Measurements from ENCODE around the gene PPARG. TPM values are rescaled to one million over a fixed set of nuclear protein-coding genes. Genes with fewer than 3 reads are reported as not detected.

The PPARG gene
- total and polyA plus RNA-seq, 2 of the 13 experiments (the other 11 are each of a cell fraction or from before 2014, with no cell fraction given), result 13.9 to 58.3 TPM

GRCh38 chr3:12430086-12430485 lies 141.2 kb downstream of the PPARG start:
- Histone ChIP-seq H3K4me1 (ENCODE audit: insufficient read depth, low read length) (peaks cover 29% of the 10 kb centered on the region), H4K20me1 (ENCODE audit: insufficient read depth, low read length) (no peaks in the 10 kb centered on the region), H3K4me2 (ENCODE audit: low read depth, low read length) (no peak overlapping the region), H3K9me3 (ENCODE audit: low read length) (no peaks in the 10 kb centered on the region), H3K4me3 (replicated peaks in 1 of 3; ENCODE audit: insufficient read depth in 1 of 3, low read depth in 2 of 3, low read length in 3 of 3) (no peak overlapping the region), H3K79me2 (ENCODE audit: insufficient read depth, low read length) (no peaks in the 10 kb centered on the region), H3K36me3 (replicated peaks in 1 of 2; ENCODE audit: control insufficient read depth in 1 of 2, insufficient read depth in 2 of 2, low read length in 2 of 2) (peaks cover 3 to 9% of the 10 kb centered on the region in 2 experiments; a peak in 3 of 5 replicates), H3K9ac (ENCODE audit: insufficient read depth, low read depth, low read length) (no peak overlapping the region), H3K27me3 (ENCODE audit: control insufficient read depth in 1 of 2, insufficient read depth in 2 of 2, low read length in 2 of 2) (no peaks in the 10 kb centered on the region), H2AFZ (ENCODE audit: low read length) (no peak overlapping the region), H3K27ac (ENCODE audit: extremely low read length, insufficient read depth, low read length) (no peak overlapping the region)
- in situ Hi-C loops (cut with HindIII; ENCODE audit: extremely low pct_ligation_motif_present, low pct_unique_long_range_greater_than_20kb) (no loop called here), intact Hi-C loops (cut with micrococcal nuclease; ENCODE audit: unreplicated experiment) (no loop called here)
- POLR2A ChIA-PET, result no interaction called here
- CTCF ChIA-PET (ENCODE audit: low intra/inter-chr PET ratio, low total read pairs), result no interaction called here
- BruUV-seq (replicated peaks), result no TSS peak
- FAIRE-seq (no peak), ATAC-seq (no peak), DNase-seq (ENCODE audit: low spot score) (no peak)
- 65% methylated on average over 5 of the region's 5 CpGs for WGBS (ENCODE audit: low lambda C conversion rate)
- TF ChIP-seq TAF15 (IDR thresholded peaks at IDR 0.05; ENCODE audit: low read depth, low read length, poor library complexity, severe bottlenecking) (no peak), TBP (CRISPR knock-in tag; IDR thresholded peaks at IDR 0.05) (no peak), NCOA2 (CRISPR knock-in tag; IDR thresholded peaks at IDR 0.05) (no peak), RFX1 (IDR thresholded peaks at IDR 0.05) (no peak), MNT (IDR thresholded peaks at IDR 0.05) (no peak), RBFOX2 (IDR thresholded peaks at IDR 0.05; ENCODE audit: low read depth, low read length) (no peak), PHF21A (CRISPR knock-in tag; IDR thresholded peaks at IDR 0.05) (no peak), ZFP82 (CRISPR knock-in tag; IDR thresholded peaks at IDR 0.05; ENCODE audit: borderline replicate concordance) (no peak), ZNF333 (CRISPR knock-in tag; IDR thresholded peaks at IDR 0.05; ENCODE audit: borderline replicate concordance) (no peak), SMAD9 (CRISPR knock-in tag; IDR thresholded peaks at IDR 0.05) (no peak), PBX3 (CRISPR knock-in tag; IDR thresholded peaks at IDR 0.05; ENCODE audit: borderline replicate concordance) (no peak), CSRNP2 (CRISPR knock-in tag; conservative IDR thresholded peaks at IDR 0.05; ENCODE audit: low read depth) (no peak), ELF4 (CRISPR knock-in tag; IDR thresholded peaks at IDR 0.05; ENCODE audit: borderline replicate concordance) (no peak), ATF5 (CRISPR knock-in tag; IDR thresholded peaks at IDR 0.05; ENCODE audit: low read depth) (no peak), DMAP1 (CRISPR knock-in tag; IDR thresholded peaks at IDR 0.05) (no peak), ZNF773 (CRISPR knock-in tag; IDR thresholded peaks at IDR 0.05; ENCODE audit: borderline replicate concordance) (no peak), ZNF772 (CRISPR knock-in tag; IDR thresholded peaks at IDR 0.05) (no peak), ZNF616 (CRISPR knock-in tag; IDR thresholded peaks at IDR 0.05; ENCODE audit: low read depth) (no peak), NR3C1 (CRISPR knock-in tag; IDR thresholded peaks at IDR 0.05) (no peak)

All from HepG2 (cell line).